ENCODE data around the gene COL11A2. TPM values are rescaled to one million over a fixed set of nuclear protein-coding genes. Genes with fewer than 3 reads are reported as not detected.

Gene COL11A2
- total RNA-seq, 1 experiment from 2014 or later = 3.7 TPM

DNA sequence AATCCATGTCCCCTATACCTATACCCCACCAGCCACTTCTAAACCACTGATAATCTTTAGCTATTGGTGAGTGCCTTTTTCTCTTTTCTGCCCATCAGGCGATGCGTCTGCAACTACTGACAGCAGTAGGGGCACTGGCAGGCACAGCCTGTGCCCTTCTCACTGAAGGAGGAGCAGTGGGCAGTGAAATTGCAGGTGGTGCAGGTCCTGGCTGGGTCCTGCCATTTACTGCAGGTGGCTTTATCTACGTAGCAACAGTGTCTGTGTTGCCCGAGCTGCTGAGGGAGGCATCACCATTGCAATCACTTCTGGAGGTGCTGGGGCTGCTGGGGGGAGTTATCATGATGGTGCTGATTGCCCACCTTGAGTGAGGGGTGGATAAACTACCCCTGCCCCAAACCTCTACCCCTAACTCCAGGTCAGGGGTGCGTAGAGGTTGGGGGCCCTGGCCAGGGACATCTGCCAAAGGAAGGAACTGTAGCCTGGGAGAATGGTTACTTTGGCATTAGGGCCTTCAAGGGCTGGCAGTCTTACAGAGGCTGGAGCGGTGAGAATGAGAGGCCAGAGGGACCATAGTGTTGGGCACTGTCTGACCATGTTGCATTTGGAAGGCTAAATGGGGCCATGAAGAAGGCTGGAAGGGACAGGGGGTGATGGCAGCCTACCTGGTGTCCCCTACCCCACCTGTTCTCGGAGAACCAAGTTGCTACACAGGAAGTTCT is 11.3 kb upstream of the COL11A2 start:
- Mint-ChIP-seq H3K27me3 (ENCODE audit: low read depth) (peaks cover 28% of the 10 kb centered on the region), H3K4me3 (peak overlapping the region; percentile 97), H3K36me3 (peaks cover 27% of the 10 kb centered on the region), H3K4me1 (peaks cover 51% of the 10 kb centered on the region), H3K9me3 (no peaks in the 10 kb centered on the region), H3K27ac (peak overlapping the region; percentile 76; the same call in 1 of the 2 replicates)
- TF ChIP-seq ESRRA (CRISPR knock-in tag; IDR thresholded peaks at IDR 0.05; ENCODE audit: borderline replicate concordance) = no peak
- TF ChIP-seq FOXJ3 (CRISPR knock-in tag; IDR thresholded peaks at IDR 0.05; ENCODE audit: borderline replicate concordance) = no peak
- TF ChIP-seq ATF1 (CRISPR knock-in tag; IDR thresholded peaks at IDR 0.05) = no peak
- TF ChIP-seq CBFB (CRISPR knock-in tag; IDR thresholded peaks at IDR 0.05; ENCODE audit: low read depth) = no peak
- TF ChIP-seq GABPB1 (CRISPR knock-in tag; IDR thresholded peaks at IDR 0.05) = no peak
- no peak for TF ChIP-seq TEAD4 (CRISPR knock-in tag; IDR thresholded peaks at IDR 0.05)
- no peak for TF ChIP-seq ZNF263 (CRISPR knock-in tag; IDR thresholded peaks at IDR 0.05; ENCODE audit: low read depth)
- TF ChIP-seq ZNF396 (CRISPR knock-in tag; IDR thresholded peaks at IDR 0.05; ENCODE audit: borderline replicate concordance) = no peak
- no peak for TF ChIP-seq SOX15 (CRISPR knock-in tag; IDR thresholded peaks at IDR 0.05)
- TF ChIP-seq, protein P1, sequence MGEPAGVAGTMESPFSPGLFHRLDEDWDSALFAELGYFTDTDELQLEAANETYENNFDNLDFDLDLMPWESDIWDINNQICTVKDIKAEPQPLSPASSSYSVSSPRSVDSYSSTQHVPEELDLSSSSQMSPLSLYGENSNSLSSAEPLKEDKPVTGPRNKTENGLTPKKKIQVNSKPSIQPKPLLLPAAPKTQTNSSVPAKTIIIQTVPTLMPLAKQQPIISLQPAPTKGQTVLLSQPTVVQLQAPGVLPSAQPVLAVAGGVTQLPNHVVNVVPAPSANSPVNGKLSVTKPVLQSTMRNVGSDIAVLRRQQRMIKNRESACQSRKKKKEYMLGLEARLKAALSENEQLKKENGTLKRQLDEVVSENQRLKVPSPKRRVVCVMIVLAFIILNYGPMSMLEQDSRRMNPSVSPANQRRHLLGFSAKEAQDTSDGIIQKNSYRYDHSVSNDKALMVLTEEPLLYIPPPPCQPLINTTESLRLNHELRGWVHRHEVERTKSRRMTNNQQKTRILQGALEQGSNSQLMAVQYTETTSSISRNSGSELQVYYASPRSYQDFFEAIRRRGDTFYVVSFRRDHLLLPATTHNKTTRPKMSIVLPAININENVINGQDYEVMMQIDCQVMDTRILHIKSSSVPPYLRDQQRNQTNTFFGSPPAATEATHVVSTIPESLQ (CRISPR knock-in tag; IDR thresholded peaks at IDR 0.05) = no peak
- TF ChIP-seq, protein P2, sequence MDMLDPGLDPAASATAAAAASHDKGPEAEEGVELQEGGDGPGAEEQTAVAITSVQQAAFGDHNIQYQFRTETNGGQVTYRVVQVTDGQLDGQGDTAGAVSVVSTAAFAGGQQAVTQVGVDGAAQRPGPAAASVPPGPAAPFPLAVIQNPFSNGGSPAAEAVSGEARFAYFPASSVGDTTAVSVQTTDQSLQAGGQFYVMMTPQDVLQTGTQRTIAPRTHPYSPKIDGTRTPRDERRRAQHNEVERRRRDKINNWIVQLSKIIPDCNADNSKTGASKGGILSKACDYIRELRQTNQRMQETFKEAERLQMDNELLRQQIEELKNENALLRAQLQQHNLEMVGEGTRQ (CRISPR knock-in tag; IDR thresholded peaks at IDR 0.05) = no peak
- TF ChIP-seq EMX1 (CRISPR knock-in tag; IDR thresholded peaks at IDR 0.05) = no peak
- TF ChIP-seq, protein P3, sequence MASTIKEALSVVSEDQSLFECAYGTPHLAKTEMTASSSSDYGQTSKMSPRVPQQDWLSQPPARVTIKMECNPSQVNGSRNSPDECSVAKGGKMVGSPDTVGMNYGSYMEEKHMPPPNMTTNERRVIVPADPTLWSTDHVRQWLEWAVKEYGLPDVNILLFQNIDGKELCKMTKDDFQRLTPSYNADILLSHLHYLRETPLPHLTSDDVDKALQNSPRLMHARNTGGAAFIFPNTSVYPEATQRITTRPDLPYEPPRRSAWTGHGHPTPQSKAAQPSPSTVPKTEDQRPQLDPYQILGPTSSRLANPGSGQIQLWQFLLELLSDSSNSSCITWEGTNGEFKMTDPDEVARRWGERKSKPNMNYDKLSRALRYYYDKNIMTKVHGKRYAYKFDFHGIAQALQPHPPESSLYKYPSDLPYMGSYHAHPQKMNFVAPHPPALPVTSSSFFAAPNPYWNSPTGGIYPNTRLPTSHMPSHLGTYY (CRISPR knock-in tag; IDR thresholded peaks at IDR 0.05) = no peak
- TF ChIP-seq ZBTB21 (CRISPR knock-in tag; IDR thresholded peaks at IDR 0.05; ENCODE audit: borderline replicate concordance) = no peak
- TF ChIP-seq NR1H2 (CRISPR knock-in tag; IDR thresholded peaks at IDR 0.05) = no peak
- DNase-seq (ENCODE audit: low spot score) = no peak
- ATAC-seq = no peak
- ChIA-PET CTCF (interaction anchor here (0.6 kb wide), 1 partner anchor 24 kb away, joined by 3 read pairs; no protein-coding TSS in a partner anchor), POLR2A (no interaction called here)

DNA sequence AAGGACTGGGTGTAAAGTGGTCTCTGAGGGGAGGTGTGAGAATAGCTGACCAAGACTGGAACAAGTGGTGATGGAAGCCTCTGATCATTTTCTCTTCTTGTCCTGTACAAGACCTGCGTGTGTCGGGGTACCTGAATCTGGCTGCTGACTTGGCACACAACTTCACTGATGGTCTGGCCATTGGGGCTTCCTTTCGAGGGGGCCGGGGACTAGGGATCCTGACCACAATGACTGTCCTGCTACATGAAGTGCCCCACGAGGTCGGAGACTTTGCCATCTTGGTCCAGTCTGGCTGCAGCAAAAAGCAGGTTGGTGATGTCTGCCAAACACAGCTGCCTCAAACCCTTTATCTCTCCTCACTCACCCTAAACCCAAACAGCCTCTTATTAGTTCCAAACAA is 10.5 kb upstream of the COL11A2 start:
- Mint-ChIP-seq H3K9me3 (no peaks in the 10 kb centered on the region), H3K27ac (no peak overlapping the region; the same call in 1 of the 2 replicates), H3K36me3 (peaks cover 27% of the 10 kb centered on the region), H3K4me1 (peaks cover 60% of the 10 kb centered on the region), H3K4me3 (peak overlapping the region; percentile 97), H3K27me3 (ENCODE audit: low read depth) (peaks cover 27% of the 10 kb centered on the region)
- DNase-seq (ENCODE audit: low spot score) = no peak
- ChIA-PET CTCF (interaction anchor here (0.6 kb wide), 1 partner anchor 25 kb away, joined by 3 read pairs; no protein-coding TSS in a partner anchor), POLR2A (no interaction called here)
- TF ChIP-seq TEAD4 (CRISPR knock-in tag; IDR thresholded peaks at IDR 0.05) (no peak), KAT7 (CRISPR knock-in tag; IDR thresholded peaks at IDR 0.05; ENCODE audit: borderline replicate concordance) (no peak), GTF2I (CRISPR knock-in tag; conservative IDR thresholded peaks at IDR 0.05) (no peak), ZNF232 (CRISPR knock-in tag; IDR thresholded peaks at IDR 0.05) (no peak)
- TF ChIP-seq, protein P4, sequence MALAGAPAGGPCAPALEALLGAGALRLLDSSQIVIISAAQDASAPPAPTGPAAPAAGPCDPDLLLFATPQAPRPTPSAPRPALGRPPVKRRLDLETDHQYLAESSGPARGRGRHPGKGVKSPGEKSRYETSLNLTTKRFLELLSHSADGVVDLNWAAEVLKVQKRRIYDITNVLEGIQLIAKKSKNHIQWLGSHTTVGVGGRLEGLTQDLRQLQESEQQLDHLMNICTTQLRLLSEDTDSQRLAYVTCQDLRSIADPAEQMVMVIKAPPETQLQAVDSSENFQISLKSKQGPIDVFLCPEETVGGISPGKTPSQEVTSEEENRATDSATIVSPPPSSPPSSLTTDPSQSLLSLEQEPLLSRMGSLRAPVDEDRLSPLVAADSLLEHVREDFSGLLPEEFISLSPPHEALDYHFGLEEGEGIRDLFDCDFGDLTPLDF (CRISPR knock-in tag; IDR thresholded peaks at IDR 0.05) = no peak
- no peak for ATAC-seq
